ENCODE results near the gene PEX10. TPM values are rescaled to one million over a fixed set of nuclear protein-coding genes. Genes with fewer than 3 reads are reported as not detected.

Gene PEX10
- total and polyA plus RNA-seq, 3 experiments from 2014 or later, result 8.9 to 26.2 (median 25.6) TPM

DNA sequence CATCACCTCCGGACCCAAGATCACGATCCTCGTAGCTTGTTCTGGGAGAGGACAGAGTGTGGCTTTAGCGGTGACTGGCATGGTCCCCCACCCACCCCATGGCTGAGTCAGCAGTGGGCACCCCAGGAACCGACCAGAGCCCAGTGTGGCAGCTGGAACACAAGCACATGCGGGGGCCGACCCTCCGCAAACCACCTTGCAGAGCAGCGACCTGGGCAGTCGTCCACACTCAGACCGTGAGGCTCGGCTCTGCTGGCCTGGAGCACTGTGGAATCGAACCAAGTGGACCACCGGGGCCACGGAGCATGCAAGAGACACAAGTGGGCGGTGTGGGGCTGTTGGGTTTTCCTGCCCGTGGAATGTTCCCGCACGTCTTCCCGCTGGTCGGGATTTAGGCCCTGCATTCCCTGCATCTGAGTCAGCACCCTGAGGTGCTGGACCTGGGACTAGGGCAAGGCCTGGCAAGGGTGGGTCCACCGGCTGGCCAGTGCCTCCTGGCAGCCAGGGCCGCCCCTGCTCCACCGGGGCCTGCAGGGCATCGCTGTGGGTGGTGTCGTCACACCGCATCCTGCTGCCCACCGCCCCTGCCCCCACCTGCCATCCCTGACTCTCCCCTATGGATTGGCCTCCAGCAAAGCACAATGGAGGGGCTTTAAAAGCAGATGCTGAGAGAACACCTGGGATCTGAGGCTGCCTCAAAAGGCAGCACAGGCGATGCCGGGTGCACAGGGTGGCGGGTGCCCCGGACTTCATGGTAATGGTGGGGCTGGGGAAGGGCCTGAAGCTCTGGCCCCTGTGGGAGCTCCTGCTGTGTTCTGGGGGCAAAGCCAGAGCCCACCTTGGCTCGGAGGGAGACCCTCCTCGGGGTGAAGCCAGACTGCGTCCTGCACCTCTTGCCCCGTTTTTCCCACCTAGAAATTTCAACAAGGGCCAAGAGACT is 39.5 kb downstream of the PEX10 start:
- H3K4me1 ChIP-seq (ENCODE audit: insufficient read depth, low read length), result no peaks in the 10 kb centered on the region
- Mint-ChIP-seq H3K4me1 (no peaks in the 10 kb centered on the region), H3K9me3 (no peaks in the 10 kb centered on the region), H3K36me3 (peaks cover 0 to 8% (median 0%) of the 10 kb centered on the region in 3 donors), H3K27ac (no peak overlapping the region), H3K4me3 (no peak overlapping the region), H3K27me3 (peaks cover 0 to 2% of the 10 kb centered on the region in 2 donors)
- H3K27ac ChIP-seq (ENCODE audit: low read depth, low read length), result no peak overlapping the region
- no peaks in the 10 kb centered on the region for H3K9me3 ChIP-seq (ENCODE audit: low read length)
- POLR2A ChIA-PET, result no interaction called here
- no peaks in the 10 kb centered on the region for H3K36me3 ChIP-seq (ENCODE audit: insufficient read depth, low read length)
- DNase-seq, result peak in 1 of 5 donors; percentile 33
- CTCF ChIA-PET, result no interaction called here
- no peaks in the 10 kb centered on the region for H3K27me3 ChIP-seq (ENCODE audit: insufficient read depth, low read length, poor library complexity, severe bottlenecking)
- no peak overlapping the region for H3K4me3 ChIP-seq (ENCODE audit: low read length)

DNA sequence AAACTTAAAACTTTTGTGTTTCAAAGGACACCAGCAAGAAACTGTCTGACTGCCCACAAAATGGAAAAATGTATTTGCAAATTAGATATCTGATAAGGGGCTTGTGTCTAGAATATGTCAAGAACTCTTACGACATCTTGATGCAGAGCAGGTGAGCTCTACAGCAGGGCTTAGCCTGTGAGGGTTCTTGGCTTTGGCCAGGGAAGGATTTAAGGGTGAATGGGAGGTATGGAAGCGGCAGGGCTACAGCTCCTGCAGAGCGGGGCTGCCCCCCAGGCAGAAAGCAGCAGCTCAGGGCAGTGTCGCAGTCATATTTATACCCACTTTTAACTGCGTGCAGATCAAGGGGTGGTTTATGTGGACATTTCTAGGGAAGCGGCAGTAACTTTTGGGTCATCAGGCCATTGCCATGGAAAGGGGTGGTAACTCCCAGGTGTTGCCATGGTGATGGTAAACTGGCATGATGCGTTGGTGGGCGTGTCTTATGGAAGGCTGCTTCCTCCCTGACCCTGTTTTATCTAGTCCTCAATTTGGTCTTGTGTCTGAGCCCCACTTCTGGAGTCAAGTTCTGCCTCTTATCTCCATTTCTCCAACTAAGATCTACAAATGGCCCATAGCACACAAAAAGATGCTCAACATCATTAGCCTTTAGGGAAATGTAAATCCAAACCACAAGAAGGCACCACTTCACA is 44.2 kb downstream of the PEX10 start:
- H3K4me3 Mint-ChIP-seq, result no peak overlapping the region
- no peaks in the 10 kb centered on the region for H3K4me1 Mint-ChIP-seq
- POLR2A ChIA-PET, result no interaction called here
- no peak overlapping the region for H3K4me3 ChIP-seq (ENCODE audit: low read length)
- H3K4me1 ChIP-seq (ENCODE audit: insufficient read depth, low read length), result no peaks in the 10 kb centered on the region
- H3K27me3 Mint-ChIP-seq, result peaks cover 0 to 2% of the 10 kb centered on the region in 2 donors
- H3K27me3 ChIP-seq (ENCODE audit: insufficient read depth, low read length, poor library complexity, severe bottlenecking), result no peaks in the 10 kb centered on the region
- peaks cover 0 to 7% (median 4%) of the 10 kb centered on the region in 5 donors for H3K9me3 Mint-ChIP-seq
- H3K9me3 ChIP-seq (ENCODE audit: low read length), result no peaks in the 10 kb centered on the region
- peak overlapping the region in 2 of 8 donors; percentile 35 to 77 for H3K27ac Mint-ChIP-seq
- H3K36me3 ChIP-seq (ENCODE audit: insufficient read depth, low read length), result no peaks in the 10 kb centered on the region
- peaks cover 0 to 8% (median under 1%) of the 10 kb centered on the region in 3 donors for H3K36me3 Mint-ChIP-seq
- no peak overlapping the region for H3K27ac ChIP-seq (ENCODE audit: low read depth, low read length)
- DNase-seq, result no peak
- CTCF ChIA-PET, result no interaction called here

DNA sequence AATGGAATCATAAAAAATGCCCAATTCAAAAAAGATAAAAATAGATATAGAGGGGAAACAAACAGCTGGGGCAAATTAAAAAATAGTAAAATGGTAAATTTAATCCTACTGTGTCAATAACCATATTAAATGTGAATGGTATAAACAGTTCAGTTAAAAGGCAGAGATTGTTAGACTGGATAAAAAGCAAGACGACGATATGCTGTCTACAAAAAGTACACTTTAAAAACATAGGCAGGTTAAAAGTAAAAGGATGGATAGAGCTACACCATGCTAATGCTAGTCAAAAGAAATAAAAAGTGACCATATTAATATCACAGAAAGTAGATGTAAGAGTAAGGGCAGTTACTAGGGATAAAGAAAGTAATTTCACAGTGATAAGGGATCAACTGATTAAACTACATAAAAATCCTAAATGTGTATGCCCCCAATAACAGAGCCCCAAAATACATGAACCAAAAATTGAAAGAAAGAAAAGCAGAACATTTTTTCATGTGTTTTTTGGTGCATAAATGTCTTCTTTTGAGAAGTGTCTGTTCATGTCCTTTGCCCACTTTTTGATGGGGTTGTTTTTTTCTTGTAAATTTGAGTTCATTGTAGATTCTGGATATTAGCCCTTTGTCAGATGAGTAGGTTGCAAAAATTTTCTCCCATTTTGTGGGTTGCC is 48.4 kb downstream of the PEX10 start:
- Mint-ChIP-seq H3K9me3 (peaks cover 3 to 8% (median 6%) of the 10 kb centered on the region in 5 donors), H3K27me3 (no peaks in the 10 kb centered on the region), H3K27ac (peak overlapping the region in 1 of 8 donors; percentile 12), H3K36me3 (peaks cover 2 to 13% (median 5%) of the 10 kb centered on the region in 3 donors), H3K4me3 (no peak overlapping the region), H3K4me1 (no peaks in the 10 kb centered on the region)
- no peaks in the 10 kb centered on the region for H3K36me3 ChIP-seq (ENCODE audit: insufficient read depth, low read length)
- ChIA-PET POLR2A (no interaction called here), CTCF (no interaction called here)
- H3K4me3 ChIP-seq (ENCODE audit: low read length), result no peak overlapping the region
- DNase-seq, result no peak
- H3K27me3 ChIP-seq (ENCODE audit: insufficient read depth, low read length, poor library complexity, severe bottlenecking), result no peaks in the 10 kb centered on the region
- H3K4me1 ChIP-seq (ENCODE audit: insufficient read depth, low read length), result no peaks in the 10 kb centered on the region
- H3K27ac ChIP-seq (ENCODE audit: low read depth, low read length), result no peak overlapping the region
- no peaks in the 10 kb centered on the region for H3K9me3 ChIP-seq (ENCODE audit: low read length)

DNA sequence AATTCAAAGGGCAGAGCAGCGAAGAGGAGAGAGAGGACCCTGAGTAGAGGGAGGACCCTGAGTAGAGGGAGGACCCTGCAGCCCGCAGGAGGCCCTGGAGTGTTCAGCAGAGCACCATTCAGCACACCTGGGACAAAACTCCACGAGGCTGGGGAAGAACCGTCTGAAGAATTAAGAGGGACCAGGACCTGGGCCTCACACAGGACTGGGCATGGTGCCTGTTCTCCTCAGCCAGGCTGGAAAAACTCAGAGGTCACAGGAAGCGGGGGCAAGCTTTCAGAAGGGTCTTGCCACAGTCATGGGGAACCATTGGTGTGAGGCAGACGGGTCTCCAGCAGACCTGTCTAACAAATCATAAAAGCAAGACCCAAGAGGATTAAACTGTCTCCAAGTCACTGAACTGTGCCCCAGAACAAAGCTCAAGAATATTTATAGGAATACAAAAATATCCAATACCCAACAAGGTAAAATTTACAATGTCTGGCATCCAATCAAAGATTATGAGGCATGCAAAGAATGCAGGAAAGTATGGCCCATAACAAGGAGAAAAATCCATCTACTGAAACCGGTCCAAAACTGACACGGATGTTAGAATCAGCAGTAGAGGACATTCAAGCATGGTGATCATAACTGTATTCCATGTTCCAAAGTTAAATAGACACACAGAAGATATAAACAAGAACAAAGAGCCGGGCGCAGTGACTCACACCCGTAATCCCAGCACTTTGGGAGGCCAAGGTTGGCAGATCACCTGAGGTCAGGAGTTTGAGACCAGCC is 51.6 kb downstream of the PEX10 start:
- Histone ChIP-seq H3K27ac (ENCODE audit: low read depth, low read length) (no peak overlapping the region), H3K4me3 (ENCODE audit: low read length) (no peak overlapping the region), H3K27me3 (ENCODE audit: insufficient read depth, low read length, poor library complexity, severe bottlenecking) (no peaks in the 10 kb centered on the region), H3K4me1 (ENCODE audit: insufficient read depth, low read length) (no peaks in the 10 kb centered on the region), H3K36me3 (ENCODE audit: insufficient read depth, low read length) (no peaks in the 10 kb centered on the region), H3K9me3 (ENCODE audit: low read length) (no peaks in the 10 kb centered on the region)
- Mint-ChIP-seq H3K4me1 (no peaks in the 10 kb centered on the region), H3K9me3 (peaks cover 3 to 8% (median 6%) of the 10 kb centered on the region in 5 donors), H3K27ac (no peak overlapping the region), H3K27me3 (no peaks in the 10 kb centered on the region), H3K36me3 (peaks cover 1 to 13% (median 2%) of the 10 kb centered on the region in 3 donors), H3K4me3 (no peak overlapping the region)
- POLR2A ChIA-PET, result no interaction called here
- CTCF ChIA-PET, result no interaction called here
- DNase-seq, result no peak

GRCh38 chr1:2358651-2359640 is 53.4 kb downstream of the PEX10 start:
- peak overlapping the region in 1 of 8 donors; percentile 47 for H3K27ac Mint-ChIP-seq
- CTCF ChIA-PET, result interaction anchor here (1.0 kb wide), 1 partner anchor 185 kb away, joined by 3 read pairs; no protein-coding TSS in a partner anchor
- POLR2A ChIA-PET, result no interaction called here

GRCh38 chr1:2358072-2358471 is 54.3 kb downstream of the PEX10 start:
- no peaks in the 10 kb centered on the region for H3K9me3 ChIP-seq (ENCODE audit: low read length)
- no peaks in the 10 kb centered on the region for H3K27me3 ChIP-seq (ENCODE audit: insufficient read depth, low read length, poor library complexity, severe bottlenecking)
- CTCF ChIA-PET, result interaction anchor here (1.0 kb wide), 1 partner anchor 184 kb away, joined by 3 read pairs; no protein-coding TSS in a partner anchor
- Mint-ChIP-seq H3K4me1 (no peaks in the 10 kb centered on the region), H3K27me3 (no peaks in the 10 kb centered on the region), H3K27ac (no peak overlapping the region), H3K4me3 (no peak overlapping the region), H3K9me3 (peaks cover 0 to 5% (median under 1%) of the 10 kb centered on the region in 5 donors), H3K36me3 (peaks cover 1 to 11% (median 2%) of the 10 kb centered on the region in 3 donors)
- H3K27ac ChIP-seq (ENCODE audit: low read depth, low read length), result no peak overlapping the region
- POLR2A ChIA-PET, result no interaction called here
- H3K4me3 ChIP-seq (ENCODE audit: low read length), result no peak overlapping the region
- H3K36me3 ChIP-seq (ENCODE audit: insufficient read depth, low read length), result no peaks in the 10 kb centered on the region
- peak in 1 of 5 donors; percentile 18 for DNase-seq
- no peaks in the 10 kb centered on the region for H3K4me1 ChIP-seq (ENCODE audit: insufficient read depth, low read length)

More at GRCh38 chr1:2358651-2359640, 53.4 kb downstream of the PEX10 start:
- no peaks in the 10 kb centered on the region for H3K4me1 Mint-ChIP-seq
- H3K9me3 Mint-ChIP-seq, result peaks cover 3 to 7% (median 5%) of the 10 kb centered on the region in 5 donors
- no peaks in the 10 kb centered on the region for H3K9me3 ChIP-seq (ENCODE audit: low read length)
- no peaks in the 10 kb centered on the region for H3K4me1 ChIP-seq (ENCODE audit: insufficient read depth, low read length)
- peaks cover 1 to 13% (median 2%) of the 10 kb centered on the region in 3 donors for H3K36me3 Mint-ChIP-seq
- H3K4me3 ChIP-seq (ENCODE audit: low read length), result no peak overlapping the region
- no peaks in the 10 kb centered on the region for H3K27me3 Mint-ChIP-seq
- no peak overlapping the region for H3K4me3 Mint-ChIP-seq
- H3K27ac ChIP-seq (ENCODE audit: low read depth, low read length), result no peak overlapping the region
- DNase-seq, result peak in 1 of 5 donors; percentile 33
- H3K27me3 ChIP-seq (ENCODE audit: insufficient read depth, low read length, poor library complexity, severe bottlenecking), result no peaks in the 10 kb centered on the region
- no peaks in the 10 kb centered on the region for H3K36me3 ChIP-seq (ENCODE audit: insufficient read depth, low read length)
